ENCODE data around the gene C3orf18. TPM values are rescaled to one million over a fixed set of nuclear protein-coding genes. Genes with fewer than 3 reads are reported as not detected.
A peak's percentile ranks its signal among the peaks of the same experiment; 100 is the strongest.

The C3orf18 gene
- total and polyA plus RNA-seq, 9 of the 15 experiments (the other 6 are each of a cell fraction or from before 2014, with no cell fraction given) = 0.01 to 2.3 (median 0.94) TPM

- no peak for TF ChIP-seq NR4A1 (CRISPR knock-in tag; IDR thresholded peaks at IDR 0.05)
- TF ChIP-seq NR4A1 (tag; IDR thresholded peaks at IDR 0.05) = no peak
- TF ChIP-seq HEY1 (CRISPR knock-in tag; IDR thresholded peaks at IDR 0.05; ENCODE audit: borderline replicate concordance) = no peak
- TF ChIP-seq ZFPM2 (CRISPR knock-in tag; IDR thresholded peaks at IDR 0.05) = no peak
- no peak for TF ChIP-seq CREB3L1 (IDR thresholded peaks at IDR 0.05; ENCODE audit: borderline replicate concordance, low read depth)
- no peak for TF ChIP-seq FOXJ3 (CRISPR knock-in tag; IDR thresholded peaks at IDR 0.05)
- no peak for TF ChIP-seq CBX8 (IDR thresholded peaks at IDR 0.05; ENCODE audit: borderline replicate concordance, extremely low read depth, low read depth, low read length, poor library complexity, severe bottlenecking)
- TF ChIP-seq ZNF280B (CRISPR knock-in tag; IDR thresholded peaks at IDR 0.05) = no peak
- TF ChIP-seq ZNF175 (CRISPR knock-in tag; IDR thresholded peaks at IDR 0.05; ENCODE audit: low read depth) = no peak
- no peak for TF ChIP-seq ZNF124 (CRISPR knock-in tag; IDR thresholded peaks at IDR 0.05)
- peak; percentile 95 for TF ChIP-seq MAX (CRISPR knock-in tag; IDR thresholded peaks at IDR 0.05)
- TF ChIP-seq ZNF41 (CRISPR knock-in tag; conservative IDR thresholded peaks at IDR 0.05) = no peak
- no peak for TF ChIP-seq RAD21 (CRISPR knock-in tag; conservative IDR thresholded peaks at IDR 0.05 in 1 of 2, IDR thresholded peaks at IDR 0.05 in 1 of 2)
- no peak for TF ChIP-seq NR0B1 (IDR thresholded peaks at IDR 0.05; ENCODE audit: partially characterized antibody)
- peak; percentile 92 for TF ChIP-seq TAL1 (IDR thresholded peaks at IDR 0.05)
- no peak for TF ChIP-seq ZNF561 (CRISPR knock-in tag; conservative IDR thresholded peaks at IDR 0.05)
- TF ChIP-seq ZNF699 (CRISPR knock-in tag; IDR thresholded peaks at IDR 0.05; ENCODE audit: insufficient replicate concordance) = no peak
- no peak for TF ChIP-seq HLTF (IDR thresholded peaks at IDR 0.05)
- no peak for TF ChIP-seq CBX1 (IDR thresholded peaks at IDR 0.05; ENCODE audit: low read depth)
- peak; percentile 76; the same call in 1 of the 2 replicates for TF ChIP-seq NCOA1 (IDR thresholded peaks at IDR 0.05; ENCODE audit: low read depth)
- no peak for TF ChIP-seq ZNF75A (CRISPR knock-in tag; IDR thresholded peaks at IDR 0.05)
- TF ChIP-seq POLR2A (conservative IDR thresholded peaks at IDR 0.05) = no peak
- TF ChIP-seq ZNF197 (CRISPR knock-in tag; IDR thresholded peaks at IDR 0.05; ENCODE audit: low read depth) = no peak; the same call in 1 of the 2 replicates
- no peak for TF ChIP-seq ZBTB8A (IDR thresholded peaks at IDR 0.05; ENCODE audit: partially characterized antibody)
Measured at GRCh38 chr3:50539356-50540286, 27.9 kb downstream of the C3orf18 start (continued).
